Measurements from ENCODE around the gene TTC28.

The TTC28 gene

DNA sequence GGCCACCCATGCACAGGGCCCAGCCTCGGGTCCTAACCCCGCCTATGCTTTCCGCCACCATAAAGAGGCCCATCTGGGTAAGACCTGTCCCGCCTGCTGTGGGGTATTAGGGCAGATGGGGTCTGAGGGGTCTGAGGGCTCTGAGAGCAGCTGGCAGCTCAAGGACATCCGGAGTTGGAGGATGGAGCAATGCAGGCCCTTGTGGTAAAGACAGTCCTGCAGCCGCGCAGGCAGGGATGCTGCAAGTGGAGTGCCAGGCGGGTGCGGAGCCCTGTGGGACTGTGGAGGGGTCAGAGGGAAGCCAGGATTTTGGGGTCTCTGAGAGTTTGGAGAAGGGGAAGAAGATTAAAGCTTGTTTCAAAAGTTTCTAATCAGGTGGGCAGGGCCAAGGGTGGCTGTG is 679.3 kb downstream of the TTC28 start:
- H3K4me3 ChIP-seq (ENCODE audit: low read depth, low read length), result no peak overlapping the region
- TF ChIP-seq, protein P1, sequence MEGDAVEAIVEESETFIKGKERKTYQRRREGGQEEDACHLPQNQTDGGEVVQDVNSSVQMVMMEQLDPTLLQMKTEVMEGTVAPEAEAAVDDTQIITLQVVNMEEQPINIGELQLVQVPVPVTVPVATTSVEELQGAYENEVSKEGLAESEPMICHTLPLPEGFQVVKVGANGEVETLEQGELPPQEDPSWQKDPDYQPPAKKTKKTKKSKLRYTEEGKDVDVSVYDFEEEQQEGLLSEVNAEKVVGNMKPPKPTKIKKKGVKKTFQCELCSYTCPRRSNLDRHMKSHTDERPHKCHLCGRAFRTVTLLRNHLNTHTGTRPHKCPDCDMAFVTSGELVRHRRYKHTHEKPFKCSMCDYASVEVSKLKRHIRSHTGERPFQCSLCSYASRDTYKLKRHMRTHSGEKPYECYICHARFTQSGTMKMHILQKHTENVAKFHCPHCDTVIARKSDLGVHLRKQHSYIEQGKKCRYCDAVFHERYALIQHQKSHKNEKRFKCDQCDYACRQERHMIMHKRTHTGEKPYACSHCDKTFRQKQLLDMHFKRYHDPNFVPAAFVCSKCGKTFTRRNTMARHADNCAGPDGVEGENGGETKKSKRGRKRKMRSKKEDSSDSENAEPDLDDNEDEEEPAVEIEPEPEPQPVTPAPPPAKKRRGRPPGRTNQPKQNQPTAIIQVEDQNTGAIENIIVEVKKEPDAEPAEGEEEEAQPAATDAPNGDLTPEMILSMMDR (IDR thresholded peaks at IDR 0.05; ENCODE audit: control insufficient read depth, extremely low read depth, insufficient read depth), result no peak
- DNase-seq (ENCODE audit: low read depth), result no peak

DNA sequence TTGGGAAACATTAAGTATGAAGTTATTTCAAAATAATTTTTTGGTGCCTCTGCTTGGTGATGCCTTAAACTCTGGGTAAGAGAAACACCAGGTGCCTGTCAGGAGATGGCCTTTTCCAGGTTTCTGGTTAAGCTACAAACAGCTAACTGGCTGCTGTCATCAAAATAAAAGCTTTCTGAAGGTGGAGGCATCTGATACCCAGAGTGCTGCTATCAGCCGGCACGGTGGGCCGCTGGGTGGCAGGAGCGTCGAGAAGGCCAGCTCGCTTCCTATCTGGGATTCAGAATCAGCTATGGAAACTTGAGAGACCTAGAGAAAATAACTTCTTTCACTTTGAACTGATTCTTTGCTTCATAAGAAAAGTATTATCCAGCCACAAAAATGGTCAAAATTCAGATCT is 679.8 kb downstream of the TTC28 start:
- TF ChIP-seq, protein P1 (IDR thresholded peaks at IDR 0.05; ENCODE audit: control insufficient read depth, extremely low read depth, insufficient read depth), result no peak
- DNase-seq (ENCODE audit: low read depth), result no peak

DNA sequence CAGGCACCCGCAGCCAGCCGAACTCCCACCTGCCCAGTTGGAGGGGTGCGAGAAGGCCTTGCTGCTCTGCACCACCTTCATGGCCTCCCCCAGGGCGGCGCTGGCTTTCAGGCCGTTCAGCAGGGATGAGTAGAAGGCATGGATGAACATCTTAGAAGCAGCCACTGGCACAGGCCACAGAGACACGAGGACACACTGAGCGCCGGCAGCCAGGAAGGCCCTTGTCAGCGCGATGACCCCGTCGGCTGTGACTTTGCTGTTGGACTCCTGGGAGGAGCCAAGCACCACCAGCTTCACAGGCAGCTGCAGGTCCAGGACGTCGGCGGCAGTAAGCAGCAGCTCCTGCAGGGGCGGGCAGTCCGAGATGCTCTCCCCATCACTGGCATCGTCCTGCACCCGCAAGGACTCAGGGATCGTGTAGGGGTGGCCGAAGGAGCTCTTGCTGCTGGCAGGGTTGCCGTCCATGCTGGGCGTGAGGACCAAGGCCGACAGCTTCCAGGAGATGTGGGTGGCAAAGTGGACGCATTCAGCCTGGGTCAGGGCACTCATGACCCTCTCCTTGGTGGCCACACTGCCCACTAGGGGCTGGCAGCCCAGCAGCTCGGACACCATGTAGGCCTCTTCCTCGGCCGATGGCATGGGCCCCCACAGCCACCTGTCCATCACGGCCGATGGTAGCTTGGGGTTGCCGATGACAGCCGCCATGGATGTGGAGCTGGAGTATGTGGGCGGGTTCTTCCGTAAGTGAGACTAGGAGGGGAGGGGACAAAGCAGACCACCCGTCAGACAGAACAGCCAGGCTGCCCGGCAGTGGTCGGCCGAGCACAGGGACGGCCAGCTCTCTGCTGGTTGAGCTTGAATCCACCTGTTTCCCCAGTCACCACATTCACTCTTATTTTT is 680.9 kb downstream of the TTC28 start:
- H3K4me3 ChIP-seq (ENCODE audit: low read depth, low read length), result no peak overlapping the region
- TF ChIP-seq, protein P1 (IDR thresholded peaks at IDR 0.05; ENCODE audit: control insufficient read depth, extremely low read depth, insufficient read depth), result no peak
- DNase-seq (ENCODE audit: low read depth), result no peak

More for the DNA sequence above, 679.8 kb downstream of the TTC28 start:
- H3K4me3 ChIP-seq (ENCODE audit: low read depth, low read length), result no peak overlapping the region

DNA sequence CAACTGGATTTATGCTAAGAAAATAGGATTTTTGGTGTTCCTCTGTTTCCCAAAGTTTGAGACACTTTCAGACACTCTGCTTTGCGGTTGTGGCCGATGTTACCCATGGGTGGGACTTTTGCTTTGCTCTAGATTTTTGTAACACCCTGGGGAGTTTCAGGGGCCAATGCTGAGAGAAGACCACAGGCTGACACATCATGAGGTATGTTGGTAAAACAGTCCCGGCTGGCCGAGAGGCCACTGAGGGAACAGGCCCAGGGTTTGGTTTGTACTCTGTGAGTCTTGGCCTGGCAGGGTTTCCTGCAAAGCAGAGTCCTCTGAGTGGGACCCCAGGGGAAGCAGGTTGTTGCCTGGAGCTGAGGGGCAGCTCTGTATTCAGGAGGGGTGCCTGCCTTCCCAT is 682.1 kb downstream of the TTC28 start:
- DNase-seq (ENCODE audit: low read depth), result no peak
- TF ChIP-seq, protein P1 (IDR thresholded peaks at IDR 0.05; ENCODE audit: control insufficient read depth, extremely low read depth, insufficient read depth), result no peak
- H3K4me3 ChIP-seq (ENCODE audit: low read depth, low read length), result no peak overlapping the region

DNA sequence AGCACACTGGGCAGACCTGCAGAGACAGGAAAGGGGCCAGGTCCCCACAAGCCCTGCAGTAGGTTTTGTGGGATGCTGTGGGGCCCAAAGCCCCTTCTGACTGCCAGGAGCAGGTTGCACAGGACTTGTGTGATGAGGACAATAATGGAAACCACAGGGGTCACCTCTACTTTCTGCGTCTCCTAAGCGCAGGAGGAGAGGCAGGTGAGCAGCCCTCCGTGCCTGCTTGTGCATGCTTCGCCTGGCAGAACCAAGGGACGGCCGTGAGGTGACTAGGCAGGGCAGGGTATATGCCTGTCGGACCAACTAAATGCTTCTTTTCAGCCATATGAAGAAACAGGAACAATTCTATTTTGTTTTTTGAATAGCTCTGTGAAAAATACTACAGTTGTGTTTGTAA is 682.7 kb downstream of the TTC28 start:
- TF ChIP-seq, protein P1 (IDR thresholded peaks at IDR 0.05; ENCODE audit: control insufficient read depth, extremely low read depth, insufficient read depth), result no peak
- H3K4me3 ChIP-seq (ENCODE audit: low read depth, low read length), result no peak overlapping the region
- no peak for DNase-seq (ENCODE audit: low read depth)

DNA sequence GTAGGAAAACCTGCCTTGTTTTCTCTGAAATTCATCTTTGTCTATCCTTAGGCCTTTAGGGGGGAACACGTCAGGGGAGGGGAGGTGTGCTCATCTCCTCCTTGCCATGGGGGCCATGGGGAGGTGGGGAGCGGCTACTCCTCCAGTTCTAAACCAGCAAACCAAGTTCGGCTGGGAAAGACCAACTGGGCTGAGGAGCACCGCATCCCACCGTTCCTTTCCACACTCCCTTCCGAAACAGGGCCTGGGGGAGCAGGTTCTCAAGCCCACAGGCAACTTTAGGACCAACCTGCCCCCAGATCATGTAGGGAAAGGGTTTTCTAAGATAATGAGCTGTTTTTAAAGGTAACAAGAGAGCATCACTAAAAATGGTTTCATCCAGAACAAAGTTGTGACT is 683.1 kb downstream of the TTC28 start:
- no peak overlapping the region for H3K4me3 ChIP-seq (ENCODE audit: low read depth, low read length)
- no peak for DNase-seq (ENCODE audit: low read depth)
- TF ChIP-seq, protein P1 (IDR thresholded peaks at IDR 0.05; ENCODE audit: control insufficient read depth, extremely low read depth, insufficient read depth), result no peak

Measured in LNCaP clone FGC (cell line).